Thyroid gland (tissue), 4 donors: ENCODE results near the gene CADPS.

ENCODE experiments used
- POLR2A ChIP-seq, 2 donors: fragments of 450-650 bp; IDR thresholded peaks; one replicate each; pipeline ENCODE4 v1.6.1; 2017; ENCODE audit warnings: antibody characterized with exemption in 2 of 2, mild to moderate bottlenecking in 2 of 2, moderate library complexity in 1 of 2
- TF ChIP-seq, protein P1 (sequence below), 6 experiments: fragments of 200-600 bp in 3 of 6; fragments of 450-650 bp in 3 of 6; sonication (generic) in 3 of 6; IDR thresholded peaks; one replicate each; pipeline ENCODE4 v1.5.1; 2016 to 2019; ENCODE audit warnings: antibody characterized with exemption in 6 of 6, mild to moderate bottlenecking in 2 of 6, inconsistent platforms in 1 of 6, moderate library complexity in 1 of 6

DNA sequence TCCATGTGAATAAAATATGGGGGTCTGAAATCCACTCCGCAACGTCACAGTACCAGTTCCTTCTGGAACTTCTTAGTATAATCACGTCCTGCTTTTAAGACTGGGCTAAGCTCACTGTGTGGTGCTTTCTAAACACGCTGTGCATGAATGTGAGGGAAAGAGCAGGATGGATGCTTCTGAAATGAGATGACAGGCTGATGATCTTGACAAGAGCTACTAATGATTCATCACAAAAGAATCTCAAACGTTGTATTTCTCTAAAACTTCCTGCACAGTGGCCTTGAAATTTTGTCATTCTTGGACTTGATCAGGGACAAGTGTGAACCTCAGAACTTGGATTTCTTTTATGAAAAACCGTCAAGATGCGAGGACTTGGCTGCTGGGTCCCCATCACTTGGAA is 221.4 kb downstream of the CADPS start:
- TF ChIP-seq, protein P1, sequence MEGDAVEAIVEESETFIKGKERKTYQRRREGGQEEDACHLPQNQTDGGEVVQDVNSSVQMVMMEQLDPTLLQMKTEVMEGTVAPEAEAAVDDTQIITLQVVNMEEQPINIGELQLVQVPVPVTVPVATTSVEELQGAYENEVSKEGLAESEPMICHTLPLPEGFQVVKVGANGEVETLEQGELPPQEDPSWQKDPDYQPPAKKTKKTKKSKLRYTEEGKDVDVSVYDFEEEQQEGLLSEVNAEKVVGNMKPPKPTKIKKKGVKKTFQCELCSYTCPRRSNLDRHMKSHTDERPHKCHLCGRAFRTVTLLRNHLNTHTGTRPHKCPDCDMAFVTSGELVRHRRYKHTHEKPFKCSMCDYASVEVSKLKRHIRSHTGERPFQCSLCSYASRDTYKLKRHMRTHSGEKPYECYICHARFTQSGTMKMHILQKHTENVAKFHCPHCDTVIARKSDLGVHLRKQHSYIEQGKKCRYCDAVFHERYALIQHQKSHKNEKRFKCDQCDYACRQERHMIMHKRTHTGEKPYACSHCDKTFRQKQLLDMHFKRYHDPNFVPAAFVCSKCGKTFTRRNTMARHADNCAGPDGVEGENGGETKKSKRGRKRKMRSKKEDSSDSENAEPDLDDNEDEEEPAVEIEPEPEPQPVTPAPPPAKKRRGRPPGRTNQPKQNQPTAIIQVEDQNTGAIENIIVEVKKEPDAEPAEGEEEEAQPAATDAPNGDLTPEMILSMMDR (IDR thresholded peaks at IDR 0.05) = no peak
- no peak for TF ChIP-seq POLR2A (IDR thresholded peaks at IDR 0.05)
